K562 (cell line): ENCODE data around the gene TMPO.

ENCODE experiments used
- CTCF ChIP-seq, 3 experiments: IDR thresholded peaks in 2 of 3; conservative IDR thresholded peaks in 1 of 3; 2 replicates each; pipeline ENCODE4 v1.5.1; 2011 to 2012; ENCODE audit warnings: low read length in 3 of 3, mild to moderate bottlenecking in 3 of 3, control low read depth in 2 of 3, improper control_type of control experiment in 1 of 3, inconsistent platforms in 1 of 3, low read depth in 1 of 3, mixed read lengths in 1 of 3, moderate library complexity in 1 of 3; ENCODE audit not compliant: insufficient read depth in 2 of 3
- POLR2AphosphoS2 ChIP-seq: IDR thresholded peaks from 2 replicates; pipeline ENCODE4 v1.6.1; 2012; ENCODE audit warnings: low read length, improper control_type of control experiment
- RNF2 ChIP-seq: sonication (generic); IDR thresholded peaks from 2 replicates; pipeline ENCODE4 v1.6.1; 2016
- TCF7L2 ChIP-seq: fragments of 150-350 bp; IDR thresholded peaks from 2 replicates; pipeline ENCODE4 v1.6.1; 2016; ENCODE audit warnings: low read depth, mild to moderate bottlenecking, low read length, moderate library complexity
- USF1 ChIP-seq: sonication (generic); formaldehyde crosslinking; IDR thresholded peaks from 2 replicates; pipeline ENCODE4 v1.9.0; 2022; ENCODE audit warnings: mild to moderate bottlenecking, missing genetic modification reagents
- ZBTB8A ChIP-seq: fragments of 450-650 bp; IDR thresholded peaks from 2 replicates; pipeline ENCODE4 v1.6.1; 2018; ENCODE audit warnings: mild to moderate bottlenecking, moderate library complexity; ENCODE audit not compliant: partially characterized antibody
- ZFP1 ChIP-seq: fragments of 450-650 bp; formaldehyde crosslinking; IDR thresholded peaks from 2 replicates; pipeline ENCODE4 v1.4.0; 2020; ENCODE audit warnings: mild to moderate bottlenecking, mixed read lengths
- TF ChIP-seq, protein P1 (sequence below), 2 experiments: fragments of 450-650 bp; IDR thresholded peaks; 2 replicates each; pipeline ENCODE4 v1.6.1; 2018; ENCODE audit warnings: mild to moderate bottlenecking in 2 of 2, low read depth in 1 of 2; ENCODE audit not compliant: partially characterized antibody in 2 of 2

GRCh38 chr12:98580695-98581094 lies 65.3 kb downstream of the TMPO start:
- no peak for TF ChIP-seq CTCF (IDR thresholded peaks at IDR 0.05 in 2 of 3, conservative IDR thresholded peaks at IDR 0.05 in 1 of 3; ENCODE audit: insufficient read depth in 2 of 3, low read depth in 1 of 3, low read length in 3 of 3)
- TF ChIP-seq ZBTB8A, result no peak
- no peak for TF ChIP-seq RNF2
- TF ChIP-seq, protein P1, sequence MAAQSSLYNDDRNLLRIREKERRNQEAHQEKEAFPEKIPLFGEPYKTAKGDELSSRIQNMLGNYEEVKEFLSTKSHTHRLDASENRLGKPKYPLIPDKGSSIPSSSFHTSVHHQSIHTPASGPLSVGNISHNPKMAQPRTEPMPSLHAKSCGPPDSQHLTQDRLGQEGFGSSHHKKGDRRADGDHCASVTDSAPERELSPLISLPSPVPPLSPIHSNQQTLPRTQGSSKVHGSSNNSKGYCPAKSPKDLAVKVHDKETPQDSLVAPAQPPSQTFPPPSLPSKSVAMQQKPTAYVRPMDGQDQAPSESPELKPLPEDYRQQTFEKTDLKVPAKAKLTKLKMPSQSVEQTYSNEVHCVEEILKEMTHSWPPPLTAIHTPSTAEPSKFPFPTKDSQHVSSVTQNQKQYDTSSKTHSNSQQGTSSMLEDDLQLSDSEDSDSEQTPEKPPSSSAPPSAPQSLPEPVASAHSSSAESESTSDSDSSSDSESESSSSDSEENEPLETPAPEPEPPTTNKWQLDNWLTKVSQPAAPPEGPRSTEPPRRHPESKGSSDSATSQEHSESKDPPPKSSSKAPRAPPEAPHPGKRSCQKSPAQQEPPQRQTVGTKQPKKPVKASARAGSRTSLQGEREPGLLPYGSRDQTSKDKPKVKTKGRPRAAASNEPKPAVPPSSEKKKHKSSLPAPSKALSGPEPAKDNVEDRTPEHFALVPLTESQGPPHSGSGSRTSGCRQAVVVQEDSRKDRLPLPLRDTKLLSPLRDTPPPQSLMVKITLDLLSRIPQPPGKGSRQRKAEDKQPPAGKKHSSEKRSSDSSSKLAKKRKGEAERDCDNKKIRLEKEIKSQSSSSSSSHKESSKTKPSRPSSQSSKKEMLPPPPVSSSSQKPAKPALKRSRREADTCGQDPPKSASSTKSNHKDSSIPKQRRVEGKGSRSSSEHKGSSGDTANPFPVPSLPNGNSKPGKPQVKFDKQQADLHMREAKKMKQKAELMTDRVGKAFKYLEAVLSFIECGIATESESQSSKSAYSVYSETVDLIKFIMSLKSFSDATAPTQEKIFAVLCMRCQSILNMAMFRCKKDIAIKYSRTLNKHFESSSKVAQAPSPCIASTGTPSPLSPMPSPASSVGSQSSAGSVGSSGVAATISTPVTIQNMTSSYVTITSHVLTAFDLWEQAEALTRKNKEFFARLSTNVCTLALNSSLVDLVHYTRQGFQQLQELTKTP (IDR thresholded peaks at IDR 0.05; ENCODE audit: low read depth in 1 of 2, partially characterized antibody in 2 of 2), result no peak
- no peak for TF ChIP-seq USF1
- TF ChIP-seq TCF7L2, result no peak
- no peak for TF ChIP-seq POLR2AphosphoS2
- no peak for TF ChIP-seq ZFP1 (CRISPR knock-in tag)
